Peyer's patch (tissue), 4 donors: ENCODE measurements around the gene NEURL2.

Experiments used
- POLR2A ChIP-seq, 2 donors: fragments of 450-650 bp; IDR thresholded peaks; one replicate each; pipeline ENCODE4 v1.5.1; 2017; ENCODE audit warnings: antibody characterized with exemption in 2 of 2, mild to moderate bottlenecking in 2 of 2, moderate library complexity in 2 of 2
- TF ChIP-seq, protein P1 (sequence below), 6 experiments: fragments of 450-650 bp in 4 of 6; fragments of 200-600 bp in 2 of 6; sonication (generic) in 1 of 6; IDR thresholded peaks; one replicate each; pipeline ENCODE4 v1.5.1; 2017 to 2019; ENCODE audit warnings: antibody characterized with exemption in 6 of 6, mild to moderate bottlenecking in 3 of 6, moderate library complexity in 1 of 6

- TF ChIP-seq, protein P1, sequence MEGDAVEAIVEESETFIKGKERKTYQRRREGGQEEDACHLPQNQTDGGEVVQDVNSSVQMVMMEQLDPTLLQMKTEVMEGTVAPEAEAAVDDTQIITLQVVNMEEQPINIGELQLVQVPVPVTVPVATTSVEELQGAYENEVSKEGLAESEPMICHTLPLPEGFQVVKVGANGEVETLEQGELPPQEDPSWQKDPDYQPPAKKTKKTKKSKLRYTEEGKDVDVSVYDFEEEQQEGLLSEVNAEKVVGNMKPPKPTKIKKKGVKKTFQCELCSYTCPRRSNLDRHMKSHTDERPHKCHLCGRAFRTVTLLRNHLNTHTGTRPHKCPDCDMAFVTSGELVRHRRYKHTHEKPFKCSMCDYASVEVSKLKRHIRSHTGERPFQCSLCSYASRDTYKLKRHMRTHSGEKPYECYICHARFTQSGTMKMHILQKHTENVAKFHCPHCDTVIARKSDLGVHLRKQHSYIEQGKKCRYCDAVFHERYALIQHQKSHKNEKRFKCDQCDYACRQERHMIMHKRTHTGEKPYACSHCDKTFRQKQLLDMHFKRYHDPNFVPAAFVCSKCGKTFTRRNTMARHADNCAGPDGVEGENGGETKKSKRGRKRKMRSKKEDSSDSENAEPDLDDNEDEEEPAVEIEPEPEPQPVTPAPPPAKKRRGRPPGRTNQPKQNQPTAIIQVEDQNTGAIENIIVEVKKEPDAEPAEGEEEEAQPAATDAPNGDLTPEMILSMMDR (IDR thresholded peaks at IDR 0.05), result no peak
- no peak for TF ChIP-seq POLR2A (IDR thresholded peaks at IDR 0.05)
These were observed 8.4 kb downstream of the NEURL2 start for GRCh38 chr20:45882469-45883099.
